Gastrocnemius medialis (tissue), 4 donors: ENCODE results near the gene SEL1L2. TPM values are rescaled to one million over a fixed set of nuclear protein-coding genes. Genes with fewer than 3 reads are reported as not detected.

Experiments used
- ATAC-seq, 2 donors: fragments of 150-250 bp; one replicate each; pipeline ENCODE4 v1.9.1; 2016
- DNase-seq, 2 donors: peaks; one replicate each; pipeline ENCODE4 v3.0.0-alpha.2; 2019
- H3K27ac ChIP-seq, 4 donors: fragments of 200-600 bp; sonication (generic); 1 replicate in 1 of 4; 2 replicates in 3 of 4; pipeline ENCODE4 v1.5.1; 2016 to 2018; ENCODE audit warnings: mild to moderate bottlenecking in 2 of 4, moderate library complexity in 1 of 4
- H3K27me3 ChIP-seq, 3 donors: fragments of 200-600 bp; sonication (generic) in 2 of 3; 1 replicate in 1 of 3; 2 replicates in 2 of 3; pipeline versions ENCODE4 v1.5.1 to v1.6.0; 2016 to 2019; ENCODE audit warnings: mild to moderate bottlenecking in 1 of 3, moderate library complexity in 1 of 3
- H3K36me3 ChIP-seq, 2 donors: fragments of 200-600 bp; sonication (generic) in 1 of 2; one replicate each; pipeline ENCODE4 v1.5.1; 2017 to 2018
- H3K4me1 ChIP-seq, 2 donors: fragments of 200-600 bp; sonication (generic) in 1 of 2; one replicate each; pipeline ENCODE4 v1.5.1; 2016 to 2017; ENCODE audit warnings: mild to moderate bottlenecking in 2 of 2
- H3K4me3 ChIP-seq, 4 donors: fragments of 200-600 bp; sonication (generic) in 3 of 4; 1 replicate in 1 of 4; 2 replicates in 3 of 4; pipeline ENCODE4 v1.5.1; 2016 to 2019; ENCODE audit warnings: mild to moderate bottlenecking in 2 of 4
- H3K9me3 ChIP-seq, 3 donors: fragments of 200-600 bp; sonication (generic) in 2 of 3; 1 replicate in 1 of 3; 2 replicates in 2 of 3; pipeline ENCODE4 v1.5.1; 2016 to 2019
- POLR2A ChIP-seq, 2 donors: fragments of 450-650 bp; IDR thresholded peaks; one replicate each; pipeline ENCODE4 v1.6.1; 2017; ENCODE audit warnings: antibody characterized with exemption in 2 of 2, mild to moderate bottlenecking in 2 of 2, moderate library complexity in 2 of 2
- in situ Hi-C, 4 donors: fragments of 200-750 bp; cut with MboI; loops; one replicate each; pipeline versions ENCODE4 v1.15.0 to v1.8.0; 2017; ENCODE audit warnings: low sequenced_read_pairs in 4 of 4
- intact Hi-C: fragments of 100-400 bp; cut with DNase I; formaldehyde crosslinking; loops from one replicate; pipeline ENCODE4 v1.15.1; 2023; ENCODE audit warnings: low total_unique reads
- total RNA-seq, 4 donors: library from RNA; depleted of rRNA; stranded (reverse); fragments of >200 nt; gene quantifications; one replicate each; pipeline versions ENCODE4 v1.1.0 to v1.2.3, GENCODE V29; 2016
- TF ChIP-seq, protein P1 (sequence below), 5 experiments: fragments of 450-650 bp in 3 of 5; fragments of 200-600 bp in 2 of 5; sonication (generic) in 2 of 5; IDR thresholded peaks in 4 of 5; conservative IDR thresholded peaks in 1 of 5; 1 replicate in 4 of 5; 2 replicates in 1 of 5; pipeline ENCODE4 v1.5.1; 2016 to 2019; ENCODE audit warnings: antibody characterized with exemption in 5 of 5, mild to moderate bottlenecking in 3 of 5, moderate library complexity in 3 of 5

SEL1L2 gene
- total RNA-seq, 4 donors from 2014 or later, result 0.71 TPM; not detected in 3

- no peak overlapping the region for H3K4me3 ChIP-seq
- no peaks in the 10 kb centered on the region for H3K9me3 ChIP-seq
- peaks cover 15 to 22% of the 10 kb centered on the region in 2 donors for H3K4me1 ChIP-seq
- TF ChIP-seq POLR2A (IDR thresholded peaks at IDR 0.05), result no peak
- TF ChIP-seq, protein P1, sequence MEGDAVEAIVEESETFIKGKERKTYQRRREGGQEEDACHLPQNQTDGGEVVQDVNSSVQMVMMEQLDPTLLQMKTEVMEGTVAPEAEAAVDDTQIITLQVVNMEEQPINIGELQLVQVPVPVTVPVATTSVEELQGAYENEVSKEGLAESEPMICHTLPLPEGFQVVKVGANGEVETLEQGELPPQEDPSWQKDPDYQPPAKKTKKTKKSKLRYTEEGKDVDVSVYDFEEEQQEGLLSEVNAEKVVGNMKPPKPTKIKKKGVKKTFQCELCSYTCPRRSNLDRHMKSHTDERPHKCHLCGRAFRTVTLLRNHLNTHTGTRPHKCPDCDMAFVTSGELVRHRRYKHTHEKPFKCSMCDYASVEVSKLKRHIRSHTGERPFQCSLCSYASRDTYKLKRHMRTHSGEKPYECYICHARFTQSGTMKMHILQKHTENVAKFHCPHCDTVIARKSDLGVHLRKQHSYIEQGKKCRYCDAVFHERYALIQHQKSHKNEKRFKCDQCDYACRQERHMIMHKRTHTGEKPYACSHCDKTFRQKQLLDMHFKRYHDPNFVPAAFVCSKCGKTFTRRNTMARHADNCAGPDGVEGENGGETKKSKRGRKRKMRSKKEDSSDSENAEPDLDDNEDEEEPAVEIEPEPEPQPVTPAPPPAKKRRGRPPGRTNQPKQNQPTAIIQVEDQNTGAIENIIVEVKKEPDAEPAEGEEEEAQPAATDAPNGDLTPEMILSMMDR (IDR thresholded peaks at IDR 0.05 in 4 of 5, conservative IDR thresholded peaks at IDR 0.05 in 1 of 5), result no peak
- H3K36me3 ChIP-seq, result peaks cover 0 to 62% of the 10 kb centered on the region in 2 donors
- in situ Hi-C loops (no loop called here), intact Hi-C loops (loop anchor here (1.0 to 5.0 kb wide), 2 partner anchors 16 to 57 kb away; partner anchors contain the start of gene ESF1)
- DNase-seq (peak; percentile 91 to 98), ATAC-seq (peak; percentile 99 to 100)
- H3K27me3 ChIP-seq, result no peaks in the 10 kb centered on the region
- H3K27ac ChIP-seq, result peak overlapping the region; percentile 63 to 78 (median 68)
Measured at GRCh38 chr20:13800728-13801134, 189.7 kb downstream of the SEL1L2 start.

- no peak overlapping the region for H3K4me3 ChIP-seq
- intact Hi-C loops (loop anchor here (1.0 to 5.0 kb wide), 2 partner anchors 16 to 57 kb away; partner anchors contain the start of gene ESF1), in situ Hi-C loops (no loop called here)
- H3K4me1 ChIP-seq, result peaks cover 15 to 22% of the 10 kb centered on the region in 2 donors
- H3K27ac ChIP-seq, result peak overlapping the region; percentile 63 to 78 (median 68)
- DNase-seq (no peak), ATAC-seq (no peak)
- no peaks in the 10 kb centered on the region for H3K9me3 ChIP-seq
- peaks cover 0 to 64% of the 10 kb centered on the region in 2 donors for H3K36me3 ChIP-seq
- no peaks in the 10 kb centered on the region for H3K27me3 ChIP-seq
- no peak for TF ChIP-seq POLR2A (IDR thresholded peaks at IDR 0.05)
- TF ChIP-seq, protein P1 (IDR thresholded peaks at IDR 0.05 in 4 of 5, conservative IDR thresholded peaks at IDR 0.05 in 1 of 5), result no peak
Measured at GRCh38 chr20:13799974-13800373, 190.4 kb downstream of the SEL1L2 start.

Other genes starting within 250 kb of the SEL1L2 start
- gene ESF1, start 205.7 kb downstream of the SEL1L2 start, total RNA-seq, result 10 to 100 TPM in 3 of 4 donors, 1 to 10 TPM in 1; 8.6 to 12.2 (median 10.8) TPM
- 10 to 100 TPM; 14.5 to 33.6 (median 16.8) TPM for gene NDUFAF5, start 205.6 kb downstream of the SEL1L2 start, total RNA-seq
- gene MACROD2, start 4.9 kb upstream of the SEL1L2 start, total RNA-seq, result 10 to 100 TPM in 1 of 4 donors, 1 to 10 TPM in 3; 1.8 to 10.2 (median 3.6) TPM